ENCODE results near the gene UBL4B.

GRCh38 chr1:110092991-110093390 lies 19.3 kb upstream of the UBL4B start:
- TF ChIP-seq CTCF (IDR thresholded peaks at IDR 0.05; ENCODE audit: insufficient read depth, low read length, poor library complexity, severe bottlenecking) (no peak), EZH2phosphoT487 (conservative IDR thresholded peaks at IDR 0.05; ENCODE audit: low read length) (no peak)

Measured in SU-DHL-6 (cell line).